ENCODE measurements around the gene NAV2.
A peak's percentile ranks its signal among the peaks of the same experiment; 100 is the strongest.

The NAV2 gene, protein sequence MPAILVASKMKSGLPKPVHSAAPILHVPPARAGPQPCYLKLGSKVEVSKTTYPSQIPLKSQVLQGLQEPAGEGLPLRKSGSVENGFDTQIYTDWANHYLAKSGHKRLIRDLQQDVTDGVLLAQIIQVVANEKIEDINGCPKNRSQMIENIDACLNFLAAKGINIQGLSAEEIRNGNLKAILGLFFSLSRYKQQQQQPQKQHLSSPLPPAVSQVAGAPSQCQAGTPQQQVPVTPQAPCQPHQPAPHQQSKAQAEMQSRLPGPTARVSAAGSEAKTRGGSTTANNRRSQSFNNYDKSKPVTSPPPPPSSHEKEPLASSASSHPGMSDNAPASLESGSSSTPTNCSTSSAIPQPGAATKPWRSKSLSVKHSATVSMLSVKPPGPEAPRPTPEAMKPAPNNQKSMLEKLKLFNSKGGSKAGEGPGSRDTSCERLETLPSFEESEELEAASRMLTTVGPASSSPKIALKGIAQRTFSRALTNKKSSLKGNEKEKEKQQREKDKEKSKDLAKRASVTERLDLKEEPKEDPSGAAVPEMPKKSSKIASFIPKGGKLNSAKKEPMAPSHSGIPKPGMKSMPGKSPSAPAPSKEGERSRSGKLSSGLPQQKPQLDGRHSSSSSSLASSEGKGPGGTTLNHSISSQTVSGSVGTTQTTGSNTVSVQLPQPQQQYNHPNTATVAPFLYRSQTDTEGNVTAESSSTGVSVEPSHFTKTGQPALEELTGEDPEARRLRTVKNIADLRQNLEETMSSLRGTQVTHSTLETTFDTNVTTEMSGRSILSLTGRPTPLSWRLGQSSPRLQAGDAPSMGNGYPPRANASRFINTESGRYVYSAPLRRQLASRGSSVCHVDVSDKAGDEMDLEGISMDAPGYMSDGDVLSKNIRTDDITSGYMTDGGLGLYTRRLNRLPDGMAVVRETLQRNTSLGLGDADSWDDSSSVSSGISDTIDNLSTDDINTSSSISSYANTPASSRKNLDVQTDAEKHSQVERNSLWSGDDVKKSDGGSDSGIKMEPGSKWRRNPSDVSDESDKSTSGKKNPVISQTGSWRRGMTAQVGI (N-terminal part only)

GRCh38 chr11:19712281-19713195, at the start of gene NAV2:
Gene NAV2 (plus strand): TSS chr11:19712837. CDS start chr11:19713696, 859 bp downstream.
- DNase-seq (ENCODE audit: low spot score): peak; percentile 97

DNA sequence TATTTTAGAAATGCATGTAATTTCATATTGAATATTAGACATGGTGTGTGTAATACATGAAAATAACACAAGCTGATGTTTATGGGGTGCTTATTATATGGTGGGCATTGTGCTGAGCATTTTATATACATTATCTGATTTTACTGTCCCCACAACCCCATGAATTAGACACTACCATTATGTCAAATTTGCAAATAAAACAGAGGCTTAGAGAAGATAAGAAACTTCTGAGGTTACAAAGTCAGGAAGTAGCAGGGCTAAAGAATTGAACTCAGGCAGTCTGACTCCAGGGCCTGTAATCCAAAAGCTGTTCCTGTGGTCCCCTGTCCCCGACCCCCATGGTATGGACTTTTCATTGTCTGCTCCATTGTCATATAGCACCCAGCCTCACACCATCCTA, 49.4 kb upstream of the NAV2 start:
- DNase-seq (ENCODE audit: low spot score): no peak

- no peak for DNase-seq (ENCODE audit: low spot score)
These were observed 47.6 kb upstream of the NAV2 start for GRCh38 chr11:19664886-19665548.

- no peak for DNase-seq (ENCODE audit: low spot score)
These were observed 45.7 kb upstream of the NAV2 start for GRCh38 chr11:19666951-19667350.

DNA sequence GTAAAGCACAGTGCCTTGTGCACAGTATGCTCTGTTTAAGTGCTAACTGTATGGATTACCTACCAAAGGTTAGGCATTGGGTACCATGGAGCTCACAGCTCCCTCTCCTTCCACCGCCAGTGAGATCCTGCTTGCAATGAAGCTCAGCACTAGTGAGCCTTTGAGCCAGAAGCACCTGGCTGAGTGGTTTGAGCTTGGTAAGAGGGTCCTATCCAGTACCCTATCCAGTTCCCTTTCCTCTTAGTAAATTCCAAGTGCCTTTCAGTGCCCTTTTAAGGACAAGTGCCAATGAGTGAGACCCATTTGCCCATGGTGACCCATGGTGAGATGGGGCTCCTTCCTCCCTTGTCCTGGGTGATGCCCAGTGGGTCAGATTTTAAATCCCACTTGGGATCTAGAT, 43.1 kb upstream of the NAV2 start:
- no peak for DNase-seq (ENCODE audit: low spot score)

- DNase-seq (ENCODE audit: low spot score): no peak
These were observed 42.4 kb upstream of the NAV2 start for GRCh38 chr11:19670030-19670791.

GRCh38 chr11:19672586-19673206, 39.9 kb upstream of the NAV2 start:
- no peak for DNase-seq (ENCODE audit: low spot score)

- DNase-seq (ENCODE audit: low spot score): no peak
These were observed 38.5 kb upstream of the NAV2 start for GRCh38 chr11:19673924-19674729.

DNA sequence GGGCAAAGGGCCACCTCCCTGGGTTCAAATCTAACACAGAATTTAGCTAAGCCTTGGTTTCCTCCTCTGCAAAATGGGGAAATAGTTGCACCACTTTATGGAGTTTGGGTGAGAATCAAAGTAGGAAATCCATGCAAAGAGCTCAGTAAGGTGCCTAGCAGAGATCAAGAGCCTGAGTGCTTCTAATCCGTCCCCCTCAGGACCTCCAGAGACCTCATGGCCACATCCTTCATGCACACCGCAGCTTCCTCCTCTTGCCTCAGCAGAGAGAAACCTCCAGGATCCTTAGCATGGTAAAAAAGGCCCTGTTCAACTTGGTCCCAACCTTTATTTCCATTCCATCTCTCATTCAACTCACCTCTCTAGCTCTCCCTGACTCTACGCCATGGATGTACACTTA, 37.8 kb upstream of the NAV2 start:
- no peak for DNase-seq (ENCODE audit: low spot score)

- no peak for DNase-seq (ENCODE audit: low spot score)
These were observed 37.2 kb upstream of the NAV2 start for GRCh38 chr11:19675397-19675796.

DNA sequence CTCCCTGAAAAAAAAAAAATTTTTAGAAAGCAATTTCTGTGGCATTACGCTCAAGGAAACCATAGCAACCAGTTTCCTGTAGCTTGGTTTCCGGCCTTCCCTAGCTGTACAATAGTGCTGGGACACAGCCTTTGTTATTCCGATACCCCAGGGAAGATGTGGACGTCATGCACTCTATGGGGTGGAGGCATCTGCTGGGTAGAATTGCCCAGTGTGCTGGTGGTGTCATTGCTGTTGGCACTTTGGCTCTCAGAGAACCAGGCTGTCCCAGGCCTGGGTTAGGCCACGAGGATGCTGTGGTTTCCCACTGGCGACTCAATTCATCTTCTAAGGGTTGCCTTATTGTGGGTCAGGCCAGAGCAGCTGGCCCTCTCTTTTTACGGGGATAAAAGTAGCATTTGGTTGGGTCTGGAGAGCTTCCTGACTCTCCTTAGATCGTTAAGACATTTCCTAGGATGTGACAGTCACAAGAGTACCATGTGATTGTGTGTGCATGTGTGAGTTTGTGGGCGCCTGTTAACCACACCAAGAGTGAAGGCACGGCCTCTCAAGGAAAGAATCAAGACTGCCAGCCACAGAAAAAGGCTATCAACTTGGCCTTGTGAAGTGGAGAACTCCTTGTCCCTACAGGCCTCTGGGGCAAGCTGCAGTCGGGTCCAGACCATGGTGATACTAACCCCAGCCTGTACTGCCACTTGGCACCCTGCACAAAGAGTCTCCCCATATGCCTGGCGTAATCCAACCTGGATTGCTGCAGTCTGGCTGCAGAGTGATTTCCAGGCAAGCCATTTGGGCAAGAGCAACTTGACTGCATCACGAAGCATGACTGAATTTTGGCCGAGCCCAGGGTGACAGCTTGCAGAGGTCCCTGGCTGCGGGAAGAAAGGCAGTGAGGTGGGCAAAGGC, 35.9 kb upstream of the NAV2 start:
- DNase-seq (ENCODE audit: low spot score): no peak

DNA sequence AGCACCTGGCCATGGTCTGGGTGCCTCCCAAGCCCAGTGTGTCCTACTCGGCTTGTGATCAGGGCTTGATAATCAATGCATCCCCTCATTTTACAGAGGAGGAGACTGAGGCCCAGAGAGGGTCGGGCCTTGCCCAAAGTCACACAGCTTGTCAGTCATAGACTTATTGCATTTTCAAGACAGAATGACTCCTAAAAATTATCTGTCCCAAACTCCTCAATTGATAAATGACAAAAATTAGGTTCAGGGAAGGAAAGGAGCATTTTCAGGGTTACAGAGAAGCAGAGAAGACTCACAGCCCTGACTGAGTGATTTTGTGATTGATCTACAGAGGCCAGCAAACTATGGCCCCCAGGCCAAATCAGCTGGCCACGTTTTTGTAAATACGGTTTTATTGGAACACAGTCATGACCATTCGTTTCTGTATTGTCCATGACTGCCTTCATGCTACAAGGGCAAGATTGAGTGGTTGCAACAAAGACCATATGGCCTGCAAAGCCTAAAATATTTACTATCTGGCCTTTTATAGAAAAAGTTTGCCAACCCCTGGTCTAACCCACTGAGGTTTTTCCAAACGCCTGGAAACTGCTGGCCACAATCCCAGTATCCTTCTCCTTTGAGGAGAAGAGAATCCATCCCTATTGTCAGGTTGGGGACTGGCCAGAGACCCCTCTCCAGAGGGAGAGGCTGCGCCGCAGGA, 35.1 kb upstream of the NAV2 start:
- no peak for DNase-seq (ENCODE audit: low spot score)

- no peak for DNase-seq (ENCODE audit: low spot score)
These were observed 32.4 kb upstream of the NAV2 start for GRCh38 chr11:19679952-19680828.

- DNase-seq (ENCODE audit: low spot score): no peak
These were observed 31.7 kb upstream of the NAV2 start for GRCh38 chr11:19680829-19681368.

DNA sequence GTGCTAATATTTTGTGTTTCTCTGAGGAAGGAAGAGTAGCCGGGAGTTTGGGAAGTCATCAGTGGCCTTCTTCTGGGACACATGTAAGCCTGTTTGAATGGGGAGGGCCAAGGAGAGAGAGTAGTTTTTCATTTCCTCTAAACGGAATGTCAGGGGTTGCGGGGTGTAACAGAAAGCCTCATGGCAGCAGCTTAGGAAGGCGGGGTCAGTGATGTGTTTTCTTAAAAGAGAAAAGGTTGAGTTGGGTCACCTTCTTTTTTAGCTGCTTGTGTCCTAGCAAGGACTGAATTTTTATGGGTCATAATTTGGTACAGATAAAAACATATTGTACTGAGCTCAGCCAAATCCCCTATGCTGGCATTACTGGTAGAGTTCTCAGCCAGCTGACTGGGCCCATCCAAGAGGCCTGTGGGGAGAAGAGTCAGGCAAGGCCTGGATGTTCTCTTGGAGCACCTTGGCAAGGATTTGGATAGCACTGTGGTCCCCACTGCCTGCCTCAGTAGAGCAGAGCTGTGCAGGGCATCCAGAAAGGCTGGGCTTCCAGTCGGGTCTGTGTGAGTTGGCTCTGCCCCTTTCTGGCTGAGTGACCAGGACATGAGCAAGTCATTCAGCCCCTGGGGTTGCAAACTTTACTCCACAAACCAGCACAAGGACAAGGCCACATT, 29.4 kb upstream of the NAV2 start:
- DNase-seq (ENCODE audit: low spot score): no peak

All from D341Med (cell line).